Measurements from ENCODE around the gene USP40. TPM values are rescaled to one million over a fixed set of nuclear protein-coding genes. Genes with fewer than 3 reads are reported as not detected.

Gene USP40
- total and polyA plus RNA-seq, 2 of the 8 experiments (the other 6 are each of a cell fraction or from before 2014, with no cell fraction given): 12.0 to 15.7 TPM

- TF ChIP-seq CHD7 (IDR thresholded peaks at IDR 0.05; ENCODE audit: insufficient replicate concordance, low read length) (no peak), CBX5 (IDR thresholded peaks at IDR 0.05; ENCODE audit: low read depth, low read length) (no peak), GTF2F1 (IDR thresholded peaks at IDR 0.05; ENCODE audit: borderline replicate concordance, low read depth, low read length) (no peak), BACH1 (IDR thresholded peaks at IDR 0.05; ENCODE audit: low read length) (no peak), RNF2 (IDR thresholded peaks at IDR 0.05; ENCODE audit: borderline replicate concordance, low read depth, low read length, missing control alignments, poor library complexity, severe bottlenecking) (no peak), CBX8 (IDR thresholded peaks at IDR 0.05; ENCODE audit: borderline replicate concordance, low read depth, low read length) (no peak), KDM4A (IDR thresholded peaks at IDR 0.05; ENCODE audit: low read depth, low read length, severe bottlenecking) (no peak), SIN3A (conservative IDR thresholded peaks at IDR 0.05 in 1 of 2, IDR thresholded peaks at IDR 0.05 in 1 of 2; ENCODE audit: low read depth in 1 of 2, low read length in 2 of 2) (no peak)
- TF ChIP-seq, protein P1, sequence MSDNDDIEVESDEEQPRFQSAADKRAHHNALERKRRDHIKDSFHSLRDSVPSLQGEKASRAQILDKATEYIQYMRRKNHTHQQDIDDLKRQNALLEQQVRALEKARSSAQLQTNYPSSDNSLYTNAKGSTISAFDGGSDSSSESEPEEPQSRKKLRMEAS (IDR thresholded peaks at IDR 0.05): no peak
These were observed 79.6 kb downstream of the USP40 start (continued) for GRCh38 chr2:233486778-233487552.
